GM12878 (cell line): ENCODE measurements around the gene IGFBP6. TPM values are rescaled to one million over a fixed set of nuclear protein-coding genes. Genes with fewer than 3 reads are reported as not detected.

Source experiments
- ATAC-seq: fragments of 200-7000 bp; cut with Tn5 transposase; 3 replicates; pipeline ENCODE4 v1.9.1; 2020; ENCODE audit warnings: mild to moderate bottlenecking, moderate library complexity
- BruUV-seq: library from RNA; stranded (reverse); fragments of 400-500 nt; replicated peaks from 2 replicates; lab custom pipeline; 2021; lab: Mats Ljungman, UMichigan
- CTCF ChIA-PET: fragments of 300-600 bp; sonication (Branson Sonifier 250); formaldehyde crosslinking; extraction: SDS; loops from one replicate; lab custom pipeline; 2021; ENCODE audit warnings: inconsistent platforms; lab: Yijun Ruan, JAX
- POLR2A ChIA-PET: fragments of 350-600 bp; formaldehyde crosslinking; extraction: SDS; loops from one replicate; lab custom pipeline; 2021; ENCODE audit warnings: inconsistent platforms; lab: Charles Lee
- RAD21 ChIA-PET: fragments of 300-600 bp; sonication (Branson Sonifier 250); formaldehyde crosslinking; loops from one replicate; lab custom pipeline; 2023; ENCODE audit warnings: antibody characterized with exemption; ENCODE audit not compliant: unreplicated experiment; lab: Charles Lee
- SMC1A ChIA-PET: fragments of 300-600 bp; sonication (Branson Sonifier 250); formaldehyde crosslinking; loops from one replicate; lab custom pipeline; 2023; ENCODE audit not compliant: unreplicated experiment, uncharacterized antibody; lab: Charles Lee
- DNase-seq: peaks from one replicate; pipeline ENCODE4 v3.0.0-alpha.2; 2011; ENCODE audit warnings: low read depth, low spot score
- FAIRE-seq: peaks from 3 replicates; lab custom pipeline; 2011; peaks lifted over from hg19 to GRCh38; lab: Jason Lieb, UNC
- H2AFZ ChIP-seq: 2 replicates; pipeline ENCODE4 v1.6.0; 2011; ENCODE audit warnings: low read depth, low read length, control low read depth; ENCODE audit not compliant: control insufficient read depth
- H3K27ac ChIP-seq: 2 replicates; pipeline ENCODE4 v1.5.1; 2011; ENCODE audit warnings: control low read depth; ENCODE audit not compliant: control insufficient read depth, insufficient read depth
- H3K27me3 ChIP-seq, 2 experiments: replicated peaks in 1 of 2; 2 replicates each; pipeline versions ENCODE4 v1.6.0 to v1.6.1; 2011; ENCODE audit warnings: low read length in 1 of 2; ENCODE audit not compliant: control insufficient read depth in 2 of 2, insufficient read depth in 2 of 2
- H3K36me3 ChIP-seq, 2 experiments: 2 replicates each; pipeline ENCODE4 v1.5.1; 2011; ENCODE audit warnings: low read length in 1 of 2; ENCODE audit not compliant: control insufficient read depth in 2 of 2, insufficient read depth in 2 of 2
- H3K4me1 ChIP-seq: 2 replicates; pipeline ENCODE4 v1.6.1; 2011; ENCODE audit warnings: mild to moderate bottlenecking, low read length, moderate library complexity, mixed read lengths; ENCODE audit not compliant: control insufficient read depth, insufficient read depth
- H3K4me2 ChIP-seq: 2 replicates; pipeline ENCODE4 v1.6.0; 2011; ENCODE audit warnings: control low read depth; ENCODE audit not compliant: control insufficient read depth, insufficient read depth
- H3K4me3 ChIP-seq: fragments of 200-600 bp; sonication (generic); 2 replicates; pipeline ENCODE4 v1.5.1; 2016
- H3K79me2 ChIP-seq: 2 replicates; pipeline ENCODE4 v1.6.0; 2011; ENCODE audit warnings: low read length; ENCODE audit not compliant: control insufficient read depth, insufficient read depth
- H3K9ac ChIP-seq: 2 replicates; pipeline ENCODE4 v1.8.0; 2011; ENCODE audit warnings: low read length, control low read depth, mixed read lengths; ENCODE audit not compliant: control insufficient read depth, insufficient read depth
- H3K9me3 ChIP-seq: replicated peaks from 3 replicates; pipeline ENCODE4 v1.5.1; 2011; ENCODE audit warnings: mild to moderate bottlenecking, low read length; ENCODE audit not compliant: control insufficient read depth, insufficient read depth
- H4K20me1 ChIP-seq: 2 replicates; pipeline ENCODE4 v1.6.0; 2011; ENCODE audit not compliant: control insufficient read depth, insufficient read depth
- CBX3 ChIP-seq: fragments of 200-600 bp; sonication (generic); IDR thresholded peaks from 2 replicates; pipeline ENCODE4 v1.6.1; 2016; ENCODE audit warnings: low read depth, borderline replicate concordance
- CREM ChIP-seq: IDR thresholded peaks from 2 replicates; pipeline ENCODE4 v1.6.1; 2014; ENCODE audit warnings: antibody characterized with exemption, low read depth
- CTCF ChIP-seq, 3 experiments: IDR thresholded peaks in 2 of 3; conservative IDR thresholded peaks in 1 of 3; 2 replicates each; pipeline ENCODE4 v1.5.1; 2011; ENCODE audit warnings: low read depth in 3 of 3, low read length in 3 of 3, mild to moderate bottlenecking in 3 of 3, control low read depth in 2 of 3, moderate library complexity in 2 of 3, inconsistent platforms in 1 of 3, mixed read lengths in 1 of 3; ENCODE audit not compliant: control insufficient read depth in 2 of 3, insufficient read depth in 1 of 3; ENCODE audit errors: extremely low read depth in 1 of 3
- E4F1 ChIP-seq: fragments of 450-650 bp; IDR thresholded peaks from 2 replicates; pipeline ENCODE4 v1.6.1; 2018; ENCODE audit warnings: borderline replicate concordance, mild to moderate bottlenecking; ENCODE audit not compliant: partially characterized antibody
- IKZF2 ChIP-seq, 2 experiments: fragments of 450-650 bp; IDR thresholded peaks; 2 replicates each; pipeline ENCODE4 v1.6.1; 2017; ENCODE audit warnings: mild to moderate bottlenecking in 2 of 2, moderate library complexity in 2 of 2
- NR2C2 ChIP-seq: IDR thresholded peaks from 2 replicates; pipeline ENCODE4 v1.6.1; 2011; ENCODE audit warnings: borderline replicate concordance, low read depth; ENCODE audit not compliant: control insufficient read depth, insufficient read length
- NR2F1 ChIP-seq: fragments of 450-650 bp; conservative IDR thresholded peaks from 2 replicates; pipeline ENCODE4 v1.6.1; 2017; ENCODE audit warnings: mild to moderate bottlenecking
- NRF1 ChIP-seq: conservative IDR thresholded peaks from 2 replicates; pipeline ENCODE4 v1.6.1; 2011; ENCODE audit warnings: mild to moderate bottlenecking, low read depth, low read length, improper control_type of control experiment
- RUNX3 ChIP-seq: IDR thresholded peaks from 2 replicates; pipeline ENCODE4 v1.6.1; 2012; ENCODE audit warnings: low read length, inconsistent platforms
- SPI1 ChIP-seq: IDR thresholded peaks from 2 replicates; pipeline ENCODE4 v1.6.1; 2011; ENCODE audit warnings: low read depth, mild to moderate bottlenecking, low read length, moderate library complexity, borderline replicate concordance; ENCODE audit not compliant: insufficient read depth
- TARDBP ChIP-seq: IDR thresholded peaks from 2 replicates; pipeline ENCODE4 v1.6.1; 2016; ENCODE audit warnings: borderline replicate concordance
- ZBTB4 ChIP-seq: fragments of 450-650 bp; formaldehyde crosslinking; IDR thresholded peaks from 2 replicates; pipeline ENCODE4 v1.4.0; 2022; ENCODE audit warnings: mild to moderate bottlenecking, moderate library complexity
- ZSCAN29 ChIP-seq: fragments of 450-650 bp; IDR thresholded peaks from 2 replicates; pipeline ENCODE4 v1.6.1; 2017; ENCODE audit warnings: mild to moderate bottlenecking, moderate library complexity
- WGBS: methylation state at CpG from one replicate; pipeline ENCODE4 v1.1.6; 2016; ENCODE audit warnings: low lambda C conversion rate; ENCODE audit not compliant: insufficient replicate concordance, insufficient coverage; ENCODE audit errors: missing lambda C conversion rate; 5-methylcytosine and 5-hydroxymethylcytosine counted together
- in situ Hi-C: fragments of 300-500 bp; cut with MboI; formaldehyde crosslinking; loops from 9 replicates; pipeline ENCODE4 v1.14.3; 2018; ENCODE audit warnings: mixed read lengths
- intact Hi-C: fragments of 100-400 bp; cut with micrococcal nuclease; formaldehyde crosslinking; loops from one replicate; pipeline ENCODE4 v1.14.2; 2022; ENCODE audit not compliant: unreplicated experiment
- polyA plus RNA-seq, 11 experiments: library from polyadenylated mRNA; depleted of rRNA in 4 of 11; unstranded in 6 of 11; stranded (reverse) in 5 of 11; fragments of >200 nt; fragmentation: Nextera tagmentation in 4 of 11; fragmentation: Illumina TruSeq in 1 of 11; extraction: Ambion mirVana in 4 of 11; extraction: Trizol in 1 of 11; gene quantifications; 1 replicate in 1 of 11; 2 replicates in 10 of 11; pipeline versions ENCODE4 v1.2.1 to v1.2.3, GENCODE V29; 2011 to 2016; ENCODE audit warnings: inconsistent platforms in 2 of 11, missing spikeins in 2 of 11, low read depth in 1 of 11
- total RNA-seq, 4 experiments: library from RNA; depleted of rRNA in 3 of 4; stranded (reverse); fragments of >200 nt in 3 of 4; fragmentation: Illumina TruSeq in 1 of 4; extraction: Trizol in 1 of 4; gene quantifications; 2 replicates each; pipeline versions ENCODE4 v1.2.1 to v1.2.3, GENCODE V29; 2013 to 2021
- TF ChIP-seq, protein P1 (sequence below): IDR thresholded peaks from 2 replicates; pipeline ENCODE4 v1.6.1; 2011; ENCODE audit warnings: borderline replicate concordance, low read depth, mild to moderate bottlenecking, moderate library complexity, low read length; ENCODE audit not compliant: insufficient read depth, poor library complexity, severe bottlenecking

The IGFBP6 gene
- total and polyA plus RNA-seq, 10 of the 15 experiments (the other 5 are each of a cell fraction or from before 2014, with no cell fraction given): 0.09 to 0.87 (median 0.56) TPM; not detected in 3

GRCh38 chr12:53103860-53104305 is 6.4 kb downstream of the IGFBP6 start:
- H3K27ac ChIP-seq: no peak overlapping the region
- DNase-seq: peak; percentile 44
- H3K4me2 ChIP-seq: peak overlapping the region; percentile 62
- peaks cover 0 to 4% of the 10 kb centered on the region in 2 experiments; a peak in 2 of 4 replicates for H3K27me3 ChIP-seq
- no peaks in the 10 kb centered on the region for H4K20me1 ChIP-seq
- intact Hi-C loops: no loop called here
- no peaks in the 10 kb centered on the region for H3K36me3 ChIP-seq
- no peaks in the 10 kb centered on the region for H3K9me3 ChIP-seq
- ChIA-PET CTCF (interaction anchor here (0.5 to 11.8 kb wide), 9 partner anchors 22 to 241 kb away, joined by 4 to 355 read pairs (median 8); partner anchors contain the start of genes AAAS, ESPL1 and SPRYD3), SMC1A (interaction anchor here (0.6 to 7.0 kb wide), 8 partner anchors 10 to 217 kb away, joined by 3 to 126 read pairs (median 4); no protein-coding TSS in a partner anchor), RAD21 (interaction anchor here (1.1 to 2.7 kb wide), 7 partner anchors 8 to 192 kb away, joined by 4 to 35 read pairs (median 5); partner anchors contain the start of genes PFDN5 and SPRYD3), POLR2A (interaction anchor here (0.6 to 1.8 kb wide), 5 partner anchors 16 to 164 kb away, joined by 3 to 12 read pairs (median 6); partner anchors contain the start of genes ESPL1 and SPRYD3)
- H3K4me1 ChIP-seq: peaks cover 22% of the 10 kb centered on the region
- peak; percentile 68 for ATAC-seq
- 2% methylated on average over 3 of the region's 3 CpGs for WGBS
- H2AFZ ChIP-seq: peak overlapping the region; percentile 51; the same call in 1 of the 2 replicates
- H3K9ac ChIP-seq: no peak overlapping the region
- no peak for FAIRE-seq
- H3K79me2 ChIP-seq: no peaks in the 10 kb centered on the region
- in situ Hi-C loops: no loop called here
- no TSS peak for BruUV-seq
- H3K4me3 ChIP-seq: no peak overlapping the region
- TF ChIP-seq RUNX3 (peak; percentile 20; the same call in 1 of the 2 replicates), ZSCAN29 (no peak), NR2F1 (peak; percentile 93), NRF1 (no peak), SPI1 (no peak), E4F1 (no peak), ZBTB4 (CRISPR knock-in tag) (no peak), NR2C2 (peak; percentile 70), CTCF (IDR thresholded peaks at IDR 0.05 in 2 of 3, conservative IDR thresholded peaks at IDR 0.05 in 1 of 3; ENCODE audit: control insufficient read depth in 2 of 3, extremely low read depth in 1 of 3, insufficient read depth in 1 of 3, low read depth in 3 of 3, low read length in 3 of 3) (no peak), CBX3 (no peak), TARDBP (no peak), CREM (no peak), IKZF2 (IDR thresholded peaks at IDR 0.05) (peak; percentile 24 to 29; a peak in 1 of 4 replicates)
- TF ChIP-seq, protein P1, sequence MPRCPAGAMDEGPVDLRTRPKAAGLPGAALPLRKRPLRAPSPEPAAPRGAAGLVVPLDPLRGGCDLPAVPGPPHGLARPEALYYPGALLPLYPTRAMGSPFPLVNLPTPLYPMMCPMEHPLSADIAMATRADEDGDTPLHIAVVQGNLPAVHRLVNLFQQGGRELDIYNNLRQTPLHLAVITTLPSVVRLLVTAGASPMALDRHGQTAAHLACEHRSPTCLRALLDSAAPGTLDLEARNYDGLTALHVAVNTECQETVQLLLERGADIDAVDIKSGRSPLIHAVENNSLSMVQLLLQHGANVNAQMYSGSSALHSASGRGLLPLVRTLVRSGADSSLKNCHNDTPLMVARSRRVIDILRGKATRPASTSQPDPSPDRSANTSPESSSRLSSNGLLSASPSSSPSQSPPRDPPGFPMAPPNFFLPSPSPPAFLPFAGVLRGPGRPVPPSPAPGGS: no peak
